Mesendoderm (in vitro differentiated cells): Measurements from ENCODE around the gene SPACA6.

ENCODE experiments used
- DNase-seq: peaks from one replicate; pipeline ENCODE4 v3.0.0; 2013
- H2AK5ac ChIP-seq: 2 replicates; pipeline ENCODE4 v1.6.1; 2013; ENCODE audit warnings: low read length, inconsistent platforms
- H2BK120ac ChIP-seq: 2 replicates; pipeline ENCODE4 v1.6.1; 2013; ENCODE audit warnings: low read depth, mild to moderate bottlenecking, low read length, moderate library complexity, mixed read lengths
- H2BK15ac ChIP-seq: replicated peaks from 2 replicates; pipeline ENCODE4 v1.6.1; 2013; ENCODE audit warnings: low read depth, mild to moderate bottlenecking, moderate library complexity
- H2BK5ac ChIP-seq: 2 replicates; pipeline ENCODE4 v1.6.1; 2013; ENCODE audit warnings: low read length, inconsistent platforms
- H3K18ac ChIP-seq: 2 replicates; pipeline ENCODE4 v1.6.1; 2013; ENCODE audit warnings: mild to moderate bottlenecking, low read length, mixed read lengths
- H3K23ac ChIP-seq: one replicate; pipeline ENCODE4 v1.6.1; 2013; ENCODE audit warnings: low read length
- H3K27ac ChIP-seq: 2 replicates; pipeline ENCODE4 v1.5.1; 2013; ENCODE audit warnings: low read depth, mild to moderate bottlenecking, inconsistent platforms, low read length, moderate library complexity
- H3K27me3 ChIP-seq: 2 replicates; pipeline ENCODE4 v1.6.1; 2013; ENCODE audit warnings: low read length, control low read depth, mild to moderate bottlenecking, inconsistent platforms; ENCODE audit not compliant: insufficient read depth, poor library complexity
- H3K36me3 ChIP-seq: 2 replicates; pipeline ENCODE4 v1.6.1; 2013; ENCODE audit warnings: low read length, inconsistent platforms; ENCODE audit not compliant: control insufficient read depth, insufficient read depth
- H3K4ac ChIP-seq: one replicate; pipeline ENCODE4 v1.6.1; 2013; ENCODE audit warnings: low read depth, mild to moderate bottlenecking, low read length, moderate library complexity
- H3K4me1 ChIP-seq: 2 replicates; pipeline ENCODE4 v1.6.1; 2013; ENCODE audit warnings: low read depth, low read length, inconsistent platforms; ENCODE audit not compliant: control insufficient read depth
- H3K4me2 ChIP-seq: 2 replicates; pipeline ENCODE4 v1.6.1; 2013; ENCODE audit warnings: low read length
- H3K4me3 ChIP-seq: 2 replicates; pipeline ENCODE4 v1.5.1; 2013; ENCODE audit warnings: mild to moderate bottlenecking, low read length
- H3K56ac ChIP-seq: one replicate; pipeline ENCODE4 v1.6.1; 2013; ENCODE audit warnings: low read length
- H3K79me1 ChIP-seq: 2 replicates; pipeline ENCODE4 v1.6.1; 2013; ENCODE audit warnings: low read length, inconsistent platforms
- H3K79me2 ChIP-seq: 2 replicates; pipeline ENCODE4 v1.6.1; 2013; ENCODE audit warnings: mild to moderate bottlenecking, low read length; ENCODE audit not compliant: control insufficient read depth, insufficient read depth
- H3K9ac ChIP-seq: 2 replicates; pipeline ENCODE4 v1.6.1; 2013; ENCODE audit warnings: low read length, inconsistent platforms
- H4K5ac ChIP-seq: one replicate; pipeline ENCODE4 v1.6.1; 2013; ENCODE audit warnings: low read length
- H4K8ac ChIP-seq: one replicate; pipeline ENCODE4 v1.6.1; 2013; ENCODE audit warnings: low read depth, mild to moderate bottlenecking, control low read depth, low read length, moderate library complexity
- WGBS: extraction: QIAGEN DNeasy Blood & Tissue Kit; methylation state at CpG from one replicate; pipeline ENCODE4 v1.1.7; 2013; ENCODE audit warnings: low lambda C conversion rate, missing lambda C conversion rate; ENCODE audit not compliant: insufficient coverage; ENCODE audit errors: extremely low coverage; 5-methylcytosine and 5-hydroxymethylcytosine counted together

Gene SPACA6

GRCh38 chr19:51698296-51698695 is 5.2 kb downstream of the SPACA6 start:
- Histone ChIP-seq H2BK5ac (no peak overlapping the region), H3K9ac (no peak overlapping the region), H4K5ac (no peak overlapping the region), H2BK120ac (no peak overlapping the region), H3K4me1 (no peaks in the 10 kb centered on the region), H3K27me3 (no peaks in the 10 kb centered on the region), H3K4me3 (no peak overlapping the region), H3K27ac (no peak overlapping the region), H3K23ac (no peak overlapping the region), H3K79me2 (peaks cover 8% of the 10 kb centered on the region), H3K36me3 (peaks cover 4% of the 10 kb centered on the region), H4K8ac (no peak overlapping the region), H3K4me2 (no peak overlapping the region), H3K18ac (no peak overlapping the region), H3K4ac (no peak overlapping the region), H3K79me1 (peaks cover 27% of the 10 kb centered on the region), H2BK15ac (no peak overlapping the region), H2AK5ac (no peak overlapping the region), H3K56ac (no peak overlapping the region)
- no CpG with 5 or more reads among the region's 5 CpGs for WGBS
- DNase-seq = no peak

GRCh38 chr19:51699170-51699569 is 6.0 kb downstream of the SPACA6 start:
- H3K27me3 ChIP-seq = no peaks in the 10 kb centered on the region
- no peak overlapping the region for H2BK5ac ChIP-seq
- no peaks in the 10 kb centered on the region for H3K4me1 ChIP-seq
- H3K23ac ChIP-seq = no peak overlapping the region
- H3K27ac ChIP-seq = no peak overlapping the region
- DNase-seq = no peak
- peaks cover 2% of the 10 kb centered on the region for H3K79me2 ChIP-seq
- H2AK5ac ChIP-seq = no peak overlapping the region
- no CpG with 5 or more reads among the region's 5 CpGs for WGBS
- H2BK15ac ChIP-seq = no peak overlapping the region
- peaks cover 4% of the 10 kb centered on the region for H3K36me3 ChIP-seq
- H3K4me2 ChIP-seq = no peak overlapping the region
- H3K56ac ChIP-seq = no peak overlapping the region
- H3K4ac ChIP-seq = no peak overlapping the region
- H3K18ac ChIP-seq = no peak overlapping the region
- H4K5ac ChIP-seq = no peak overlapping the region
- H3K79me1 ChIP-seq = peaks cover 19% of the 10 kb centered on the region
- H4K8ac ChIP-seq = no peak overlapping the region
- no peak overlapping the region for H2BK120ac ChIP-seq
- H3K4me3 ChIP-seq = no peak overlapping the region
- no peak overlapping the region for H3K9ac ChIP-seq

- H2AK5ac ChIP-seq = no peak overlapping the region
- no peak overlapping the region for H2BK120ac ChIP-seq
- peaks cover 4% of the 10 kb centered on the region for H3K36me3 ChIP-seq
- no peak for DNase-seq
- no peak overlapping the region for H3K23ac ChIP-seq
- H4K5ac ChIP-seq = no peak overlapping the region
- H3K79me1 ChIP-seq = peaks cover 7% of the 10 kb centered on the region
- no peaks in the 10 kb centered on the region for H3K27me3 ChIP-seq
- H3K79me2 ChIP-seq = no peaks in the 10 kb centered on the region
- H3K18ac ChIP-seq = no peak overlapping the region
- H3K9ac ChIP-seq = no peak overlapping the region
- no peak overlapping the region for H3K4me3 ChIP-seq
- H2BK5ac ChIP-seq = no peak overlapping the region
- H3K4me2 ChIP-seq = no peak overlapping the region
- no peaks in the 10 kb centered on the region for H3K4me1 ChIP-seq
- H3K27ac ChIP-seq = no peak overlapping the region
- WGBS = no CpG with 5 or more reads among the region's 12 CpGs
- no peak overlapping the region for H2BK15ac ChIP-seq
- H4K8ac ChIP-seq = no peak overlapping the region
- H3K56ac ChIP-seq = no peak overlapping the region
- no peak overlapping the region for H3K4ac ChIP-seq
Measured at GRCh38 chr19:51701468-51702100, 8.5 kb downstream of the SPACA6 start.

GRCh38 chr19:51702103-51702824 is 9.1 kb downstream of the SPACA6 start:
- peaks cover 4% of the 10 kb centered on the region for H3K36me3 ChIP-seq

GRCh38 chr19:51702825-51703574 is 9.9 kb downstream of the SPACA6 start:
- H3K4ac ChIP-seq = peak overlapping the region; percentile 56
- peak; percentile 91 for DNase-seq
- H3K36me3 ChIP-seq = peaks cover 1% of the 10 kb centered on the region

More at GRCh38 chr19:51702103-51702824, 9.1 kb downstream of the SPACA6 start:
- Histone ChIP-seq H2BK15ac (no peak overlapping the region), H3K4me3 (no peak overlapping the region), H3K27me3 (no peaks in the 10 kb centered on the region), H3K4ac (no peak overlapping the region), H2AK5ac (no peak overlapping the region), H3K4me1 (no peaks in the 10 kb centered on the region), H2BK120ac (no peak overlapping the region), H4K8ac (no peak overlapping the region), H3K4me2 (peak overlapping the region; percentile 19), H3K79me2 (no peaks in the 10 kb centered on the region), H3K56ac (peak overlapping the region; percentile 66), H3K79me1 (peaks cover 7% of the 10 kb centered on the region), H4K5ac (no peak overlapping the region), H2BK5ac (no peak overlapping the region), H3K18ac (no peak overlapping the region), H3K9ac (peak overlapping the region; percentile 50), H3K27ac (peak overlapping the region; percentile 67), H3K23ac (no peak overlapping the region)
- no CpG with 5 or more reads among the region's 27 CpGs for WGBS
- peak; percentile 93 for DNase-seq

More at GRCh38 chr19:51702825-51703574, 9.9 kb downstream of the SPACA6 start:
- no peak overlapping the region for H2BK15ac ChIP-seq
- H3K9ac ChIP-seq = peak overlapping the region; percentile 50
- H3K79me1 ChIP-seq = peaks cover 4% of the 10 kb centered on the region
- no peaks in the 10 kb centered on the region for H3K4me1 ChIP-seq
- peak overlapping the region; percentile 42 for H3K18ac ChIP-seq
- H4K5ac ChIP-seq = no peak overlapping the region
- H3K79me2 ChIP-seq = no peaks in the 10 kb centered on the region
- H3K4me3 ChIP-seq = peak overlapping the region; percentile 4
- H3K56ac ChIP-seq = peak overlapping the region; percentile 69
- H2BK120ac ChIP-seq = no peak overlapping the region
- H3K23ac ChIP-seq = no peak overlapping the region
- peak overlapping the region; percentile 19 for H3K4me2 ChIP-seq
- H2BK5ac ChIP-seq = no peak overlapping the region
- H3K27me3 ChIP-seq = no peaks in the 10 kb centered on the region
- H2AK5ac ChIP-seq = no peak overlapping the region
- peak overlapping the region; percentile 67 for H3K27ac ChIP-seq
- no peak overlapping the region for H4K8ac ChIP-seq
- WGBS = no CpG with 5 or more reads among the region's 46 CpGs
